ENCODE data around the gene YLPM1.

The YLPM1 gene

DNA sequence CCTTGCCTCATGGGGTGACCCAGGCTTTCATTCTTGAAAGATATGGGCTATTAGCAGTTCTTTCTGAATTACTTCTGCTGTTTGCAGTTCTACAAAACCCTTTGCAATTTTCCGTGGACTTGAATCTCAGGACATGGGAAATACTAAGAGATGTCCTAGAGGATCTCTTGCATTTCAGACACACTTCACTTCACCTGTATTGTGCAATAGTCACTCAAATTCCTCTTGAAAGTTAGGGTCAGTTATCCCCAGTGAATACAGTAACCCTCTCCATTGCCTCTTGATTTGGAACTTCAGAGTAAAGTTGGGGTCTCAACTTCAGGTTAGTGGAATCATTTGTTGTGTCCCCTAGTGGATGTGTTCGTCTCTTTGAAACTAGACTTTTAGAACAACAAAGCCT is 31.8 kb downstream of the YLPM1 start:
- no peak overlapping the region for H3K9ac ChIP-seq (ENCODE audit: low read depth, low read length)
- no peaks in the 10 kb centered on the region for H3K27me3 ChIP-seq (ENCODE audit: control insufficient read depth, insufficient read depth, low read length)
- H3K9me3 ChIP-seq (replicated peaks; ENCODE audit: low read length) = no peaks in the 10 kb centered on the region
- H3K36me3 ChIP-seq (ENCODE audit: insufficient read depth, low read length) = peaks cover 31% of the 10 kb centered on the region
- H3K4me3 ChIP-seq (ENCODE audit: low read length) = no peak overlapping the region
- peaks cover 15% of the 10 kb centered on the region for H3K4me1 ChIP-seq (ENCODE audit: control insufficient read depth, insufficient read depth, low read length)
- no peak overlapping the region for H3K4me2 ChIP-seq (ENCODE audit: low read length)

DNA sequence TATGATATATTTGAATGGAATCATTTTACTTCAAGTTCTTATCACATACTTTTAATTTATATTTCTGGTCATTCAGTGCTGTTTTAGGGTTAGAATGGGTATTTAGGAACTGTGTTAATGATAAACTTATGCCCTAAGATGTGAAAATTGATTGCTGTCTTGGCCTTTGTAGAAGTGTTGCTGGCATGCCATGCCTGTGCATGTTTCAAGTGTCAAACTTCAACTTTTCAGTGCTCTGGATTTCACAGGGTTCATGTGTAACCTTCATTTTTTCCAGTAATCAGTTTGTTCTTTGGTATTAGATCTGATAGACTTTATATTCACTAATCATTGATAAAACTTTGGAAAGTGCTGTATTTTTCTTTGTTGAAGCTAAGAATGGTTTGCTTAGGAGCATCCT is 36.6 kb downstream of the YLPM1 start:
- no peak overlapping the region for H3K4me2 ChIP-seq (ENCODE audit: low read length)
- peaks cover 41% of the 10 kb centered on the region for H3K36me3 ChIP-seq (ENCODE audit: insufficient read depth, low read length)
- no peak overlapping the region for H3K9ac ChIP-seq (ENCODE audit: low read depth, low read length)
- no peaks in the 10 kb centered on the region for H3K27me3 ChIP-seq (ENCODE audit: control insufficient read depth, insufficient read depth, low read length)
- H3K4me3 ChIP-seq (ENCODE audit: low read length) = no peak overlapping the region
- no peaks in the 10 kb centered on the region for H3K9me3 ChIP-seq (replicated peaks; ENCODE audit: low read length)
- H3K4me1 ChIP-seq (ENCODE audit: control insufficient read depth, insufficient read depth, low read length) = no peaks in the 10 kb centered on the region

DNA sequence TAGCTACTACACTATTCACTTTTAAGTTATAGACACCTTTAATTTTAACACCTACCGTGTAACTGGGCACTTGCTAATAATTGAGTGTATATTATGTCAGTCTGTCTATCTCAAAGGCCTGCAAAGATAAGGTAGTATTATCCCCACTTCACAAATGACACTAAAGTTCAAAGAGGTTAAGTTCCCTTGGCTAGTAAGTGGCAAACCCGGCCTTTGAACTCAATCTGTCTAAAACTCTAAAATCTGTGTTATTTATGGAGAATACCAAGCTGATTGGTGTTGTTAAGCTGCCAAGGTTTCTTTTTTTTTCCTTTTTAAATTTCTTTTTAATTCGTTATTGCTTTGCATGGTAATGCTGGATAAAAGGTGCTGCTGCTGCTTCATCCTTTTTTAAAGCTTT is 37.7 kb downstream of the YLPM1 start:
- Histone ChIP-seq H3K27me3 (ENCODE audit: control insufficient read depth, insufficient read depth, low read length) (no peaks in the 10 kb centered on the region), H3K4me3 (ENCODE audit: low read length) (no peak overlapping the region), H3K36me3 (ENCODE audit: insufficient read depth, low read length) (peaks cover 37% of the 10 kb centered on the region), H3K4me1 (ENCODE audit: control insufficient read depth, insufficient read depth, low read length) (no peaks in the 10 kb centered on the region), H3K9me3 (replicated peaks; ENCODE audit: low read length) (no peaks in the 10 kb centered on the region), H3K4me2 (ENCODE audit: low read length) (no peak overlapping the region), H3K9ac (ENCODE audit: low read depth, low read length) (no peak overlapping the region)

DNA sequence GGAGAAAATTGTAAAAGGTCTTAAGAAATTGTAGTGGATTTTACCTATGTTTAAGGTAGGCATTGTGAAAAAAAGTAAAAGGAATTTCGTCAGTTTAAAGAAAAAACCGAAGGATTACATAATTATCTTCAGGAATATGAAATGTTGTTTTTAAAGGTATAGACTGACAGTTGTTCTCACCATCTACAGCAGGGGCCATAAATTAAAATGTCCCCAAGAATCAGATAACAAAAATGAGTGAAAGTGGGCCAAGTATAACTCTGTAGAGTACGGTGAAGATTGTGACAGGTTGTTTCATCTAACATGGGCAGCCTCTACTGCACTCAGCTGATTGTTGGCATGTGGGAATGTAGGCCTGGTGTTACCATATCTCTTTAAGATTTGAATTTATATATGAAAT is 38.3 kb downstream of the YLPM1 start:
- Histone ChIP-seq H3K27me3 (ENCODE audit: control insufficient read depth, insufficient read depth, low read length) (no peaks in the 10 kb centered on the region), H3K4me3 (ENCODE audit: low read length) (no peak overlapping the region), H3K9me3 (replicated peaks; ENCODE audit: low read length) (no peaks in the 10 kb centered on the region), H3K4me1 (ENCODE audit: control insufficient read depth, insufficient read depth, low read length) (no peaks in the 10 kb centered on the region), H3K36me3 (ENCODE audit: insufficient read depth, low read length) (peaks cover 37% of the 10 kb centered on the region), H3K4me2 (ENCODE audit: low read length) (no peak overlapping the region), H3K9ac (ENCODE audit: low read depth, low read length) (no peak overlapping the region)

DNA sequence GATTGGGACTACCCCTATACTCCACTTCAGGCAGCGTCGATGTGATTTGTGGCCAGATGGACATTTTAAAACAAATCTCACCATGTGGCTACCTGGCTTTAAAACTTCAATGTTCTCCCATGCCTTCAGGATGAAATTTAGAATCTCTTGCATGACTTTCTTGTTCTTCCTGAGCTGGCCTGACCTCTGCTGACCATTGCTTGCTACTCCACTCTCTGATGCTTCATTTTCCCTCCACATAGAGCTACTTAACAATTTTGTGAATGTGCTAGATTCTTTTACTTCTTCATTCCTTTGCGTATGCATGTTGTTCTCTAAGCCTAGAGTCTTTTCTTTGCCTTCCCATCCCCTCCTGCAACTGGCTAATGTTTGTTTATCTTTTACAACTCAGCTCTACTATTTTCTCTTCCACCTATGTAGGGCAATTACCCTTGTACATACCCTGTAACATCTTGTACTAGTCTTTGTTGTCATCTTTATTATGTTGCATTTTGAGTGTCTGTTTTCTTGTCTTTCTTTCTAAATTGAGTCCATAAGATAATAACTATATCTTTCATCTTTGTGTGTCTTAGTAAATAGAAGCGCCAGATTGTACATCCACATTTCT is 41.2 kb downstream of the YLPM1 start:
- H3K27me3 ChIP-seq (ENCODE audit: control insufficient read depth, insufficient read depth, low read length) = no peaks in the 10 kb centered on the region
- H3K4me3 ChIP-seq (ENCODE audit: low read length) = no peak overlapping the region
- H3K9ac ChIP-seq (ENCODE audit: low read depth, low read length) = no peak overlapping the region

DNA sequence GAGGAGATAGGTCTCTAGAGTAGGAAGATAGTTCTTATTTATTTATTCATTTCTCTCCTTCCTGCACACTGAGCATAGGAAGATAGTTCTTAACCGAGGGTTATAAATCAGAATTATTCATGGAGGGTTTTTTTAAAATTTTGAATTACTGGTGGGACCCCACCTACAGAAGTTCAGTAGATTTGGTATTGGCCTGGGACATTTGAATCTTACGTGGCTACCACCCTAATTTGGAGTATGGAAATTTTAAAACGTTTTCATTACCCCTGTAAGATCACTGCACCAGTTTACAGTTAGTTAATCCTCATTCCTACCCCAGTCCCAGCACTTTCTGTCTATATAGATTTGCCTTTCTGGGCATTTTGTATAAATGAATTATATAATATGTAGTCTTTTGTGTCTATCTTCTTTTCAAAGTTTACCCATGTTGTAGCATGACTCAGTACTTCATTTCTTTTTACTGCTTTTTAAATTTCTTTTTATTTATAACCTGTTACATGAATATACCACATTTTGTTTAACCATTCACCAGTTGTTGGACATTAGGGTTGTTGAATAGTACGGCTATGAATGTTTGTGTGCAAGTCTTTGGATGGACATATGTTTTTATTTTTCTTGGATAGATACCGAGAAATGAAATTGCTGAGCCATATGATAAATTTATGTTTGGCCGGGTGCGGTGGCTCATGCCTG is 44.9 kb downstream of the YLPM1 start:
- H3K27me3 ChIP-seq (ENCODE audit: control insufficient read depth, insufficient read depth, low read length) = no peaks in the 10 kb centered on the region
- H3K4me3 ChIP-seq (ENCODE audit: low read length) = no peak overlapping the region
- no peak overlapping the region for H3K4me2 ChIP-seq (ENCODE audit: low read length)
- peaks cover 55% of the 10 kb centered on the region for H3K36me3 ChIP-seq (ENCODE audit: insufficient read depth, low read length)
- H3K9ac ChIP-seq (ENCODE audit: low read depth, low read length) = no peak overlapping the region
- no peaks in the 10 kb centered on the region for H3K9me3 ChIP-seq (replicated peaks; ENCODE audit: low read length)
- no peaks in the 10 kb centered on the region for H3K4me1 ChIP-seq (ENCODE audit: control insufficient read depth, insufficient read depth, low read length)

More for the DNA sequence above, 41.2 kb downstream of the YLPM1 start:
- Histone ChIP-seq H3K4me2 (ENCODE audit: low read length) (no peak overlapping the region), H3K4me1 (ENCODE audit: control insufficient read depth, insufficient read depth, low read length) (no peaks in the 10 kb centered on the region), H3K36me3 (ENCODE audit: insufficient read depth, low read length) (peaks cover 34% of the 10 kb centered on the region), H3K9me3 (replicated peaks; ENCODE audit: low read length) (no peaks in the 10 kb centered on the region)

DNA sequence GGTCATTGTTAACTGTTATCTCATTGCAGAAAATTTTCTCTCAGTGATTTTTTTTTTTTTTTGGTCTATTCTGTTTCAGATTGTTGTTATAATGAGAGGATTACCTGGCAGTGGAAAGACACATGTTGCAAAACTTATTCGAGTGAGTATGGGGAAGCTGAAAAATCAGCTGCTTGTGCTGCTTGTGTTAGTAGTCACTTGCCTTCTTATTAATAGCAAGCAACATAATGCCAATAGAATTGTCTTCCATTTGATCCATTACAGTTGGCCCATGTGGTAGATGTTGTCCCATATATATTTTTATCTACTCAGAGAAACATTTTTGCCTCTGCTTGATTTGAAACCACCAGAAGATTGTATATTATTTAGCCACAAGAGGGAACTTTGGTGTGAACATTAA is 53.0 kb downstream of the YLPM1 start:
- Histone ChIP-seq H3K27me3 (ENCODE audit: control insufficient read depth, insufficient read depth, low read length) (no peaks in the 10 kb centered on the region), H3K36me3 (ENCODE audit: insufficient read depth, low read length) (peaks cover 72% of the 10 kb centered on the region), H3K4me1 (ENCODE audit: control insufficient read depth, insufficient read depth, low read length) (no peaks in the 10 kb centered on the region), H3K4me3 (ENCODE audit: low read length) (no peak overlapping the region), H3K9ac (ENCODE audit: low read depth, low read length) (no peak overlapping the region), H3K9me3 (replicated peaks; ENCODE audit: low read length) (no peaks in the 10 kb centered on the region), H3K4me2 (ENCODE audit: low read length) (no peak overlapping the region)

DNA sequence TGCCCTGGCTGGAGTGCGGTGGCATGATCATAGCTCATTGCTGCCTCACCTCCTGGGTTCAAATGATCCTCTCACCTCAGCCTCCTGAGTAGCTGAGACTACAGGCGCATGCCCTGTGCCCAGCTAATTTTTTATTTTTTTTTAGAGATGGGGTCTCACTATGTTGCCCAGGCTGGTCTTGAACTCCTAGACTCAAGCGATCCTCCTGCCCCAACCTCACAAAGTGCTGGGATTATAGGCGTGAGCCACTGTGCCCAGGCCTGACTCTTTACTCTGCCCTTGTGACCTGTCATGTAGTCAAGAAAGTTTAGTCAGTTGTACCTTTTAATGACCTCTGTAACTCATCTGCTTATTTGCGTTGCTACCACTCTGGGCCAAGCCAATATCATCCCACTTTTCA is 57.2 kb downstream of the YLPM1 start:
- H3K27me3 ChIP-seq (ENCODE audit: control insufficient read depth, insufficient read depth, low read length) = no peaks in the 10 kb centered on the region
- no peak overlapping the region for H3K4me2 ChIP-seq (ENCODE audit: low read length)
- no peak overlapping the region for H3K9ac ChIP-seq (ENCODE audit: low read depth, low read length)
- H3K4me3 ChIP-seq (ENCODE audit: low read length) = no peak overlapping the region
- H3K4me1 ChIP-seq (ENCODE audit: control insufficient read depth, insufficient read depth, low read length) = peaks cover 7% of the 10 kb centered on the region
- no peaks in the 10 kb centered on the region for H3K9me3 ChIP-seq (replicated peaks; ENCODE audit: low read length)
- H3K36me3 ChIP-seq (ENCODE audit: insufficient read depth, low read length) = peaks cover 58% of the 10 kb centered on the region

DNA sequence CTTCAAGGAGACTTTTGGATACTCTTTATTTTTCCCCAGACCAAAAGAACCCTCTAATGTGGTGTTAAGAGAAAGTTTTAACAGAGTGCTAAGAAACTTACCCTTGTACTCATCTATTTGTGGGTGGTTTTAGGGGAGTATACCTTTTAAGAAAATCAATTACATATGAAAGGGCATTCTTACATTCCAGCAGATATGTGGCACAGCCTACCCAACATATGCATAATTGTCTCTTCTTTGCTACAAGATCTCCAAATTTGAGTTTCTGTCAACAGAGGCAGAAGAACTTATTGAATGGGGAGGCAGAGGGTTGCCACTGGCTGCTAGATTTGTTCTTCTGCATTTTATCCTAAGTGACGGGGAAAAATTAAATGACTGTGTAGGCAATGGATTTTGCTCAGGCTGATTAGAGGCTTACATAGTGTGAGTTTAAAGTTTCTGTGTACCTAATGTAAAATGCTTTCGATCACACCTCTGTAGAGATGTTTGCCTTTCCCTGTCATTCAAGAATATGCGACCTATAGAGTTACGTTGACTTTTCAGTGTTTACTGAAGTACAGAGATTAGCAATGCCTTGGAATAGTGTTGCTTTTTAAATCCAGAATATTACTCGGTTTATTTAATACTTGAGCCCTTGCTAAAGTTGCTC is 58.3 kb downstream of the YLPM1 start:
- Histone ChIP-seq H3K9ac (ENCODE audit: low read depth, low read length) (no peak overlapping the region), H3K4me2 (ENCODE audit: low read length) (no peak overlapping the region), H3K4me3 (ENCODE audit: low read length) (no peak overlapping the region), H3K9me3 (replicated peaks; ENCODE audit: low read length) (no peaks in the 10 kb centered on the region), H3K27me3 (ENCODE audit: control insufficient read depth, insufficient read depth, low read length) (no peaks in the 10 kb centered on the region), H3K4me1 (ENCODE audit: control insufficient read depth, insufficient read depth, low read length) (peaks cover 8% of the 10 kb centered on the region), H3K36me3 (ENCODE audit: insufficient read depth, low read length) (peaks cover 58% of the 10 kb centered on the region)

DNA sequence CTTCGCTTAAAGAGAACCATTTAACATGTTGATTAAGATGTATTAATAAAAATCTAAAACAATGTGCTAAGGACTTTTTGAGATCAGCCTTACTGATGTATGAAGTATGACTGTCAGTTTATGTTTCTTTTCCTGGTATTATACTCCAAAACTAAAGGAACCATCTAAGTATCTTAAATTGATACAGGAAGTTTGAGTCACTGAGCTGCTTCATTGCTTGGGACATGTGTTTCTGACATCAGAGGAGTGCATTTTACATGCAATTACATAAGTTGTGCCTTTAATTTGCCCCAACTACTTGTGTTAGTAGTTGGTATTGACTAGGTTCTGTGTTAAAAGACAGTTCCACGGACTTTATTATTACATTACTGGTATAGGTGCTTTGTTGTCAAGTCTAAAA is 61.9 kb downstream of the YLPM1 start:
- H3K27me3 ChIP-seq (ENCODE audit: control insufficient read depth, insufficient read depth, low read length) = no peaks in the 10 kb centered on the region
- peaks cover 8% of the 10 kb centered on the region for H3K4me1 ChIP-seq (ENCODE audit: control insufficient read depth, insufficient read depth, low read length)
- H3K4me3 ChIP-seq (ENCODE audit: low read length) = no peak overlapping the region
- H3K4me2 ChIP-seq (ENCODE audit: low read length) = no peak overlapping the region
- no peaks in the 10 kb centered on the region for H3K9me3 ChIP-seq (replicated peaks; ENCODE audit: low read length)
- H3K9ac ChIP-seq (ENCODE audit: low read depth, low read length) = no peak overlapping the region
- peaks cover 53% of the 10 kb centered on the region for H3K36me3 ChIP-seq (ENCODE audit: insufficient read depth, low read length)

DNA sequence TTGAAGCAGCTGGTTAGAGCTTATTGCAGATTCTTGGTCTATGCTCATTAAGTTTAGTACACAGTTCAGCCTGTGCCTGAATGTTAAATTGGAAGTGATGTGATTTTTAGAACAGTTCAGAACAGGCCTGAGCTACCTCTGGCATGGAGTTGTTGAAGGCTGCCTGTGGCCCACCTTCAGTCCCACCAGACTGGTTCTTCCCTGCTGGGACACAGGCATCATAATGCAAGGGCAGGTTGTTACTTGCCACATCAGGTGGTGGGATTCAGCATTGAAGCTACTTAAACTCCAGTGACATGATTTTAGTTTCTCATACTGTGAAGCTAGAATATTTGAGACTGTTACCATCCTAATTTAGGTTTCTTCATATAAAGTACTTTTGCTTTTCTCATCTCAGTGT is 63.5 kb downstream of the YLPM1 start:
- Histone ChIP-seq H3K36me3 (ENCODE audit: insufficient read depth, low read length) (peaks cover 56% of the 10 kb centered on the region), H3K27me3 (ENCODE audit: control insufficient read depth, insufficient read depth, low read length) (no peaks in the 10 kb centered on the region), H3K4me3 (ENCODE audit: low read length) (no peak overlapping the region), H3K4me2 (ENCODE audit: low read length) (no peak overlapping the region), H3K9me3 (replicated peaks; ENCODE audit: low read length) (no peaks in the 10 kb centered on the region), H3K9ac (ENCODE audit: low read depth, low read length) (no peak overlapping the region), H3K4me1 (ENCODE audit: control insufficient read depth, insufficient read depth, low read length) (peaks cover 8% of the 10 kb centered on the region)

DNA sequence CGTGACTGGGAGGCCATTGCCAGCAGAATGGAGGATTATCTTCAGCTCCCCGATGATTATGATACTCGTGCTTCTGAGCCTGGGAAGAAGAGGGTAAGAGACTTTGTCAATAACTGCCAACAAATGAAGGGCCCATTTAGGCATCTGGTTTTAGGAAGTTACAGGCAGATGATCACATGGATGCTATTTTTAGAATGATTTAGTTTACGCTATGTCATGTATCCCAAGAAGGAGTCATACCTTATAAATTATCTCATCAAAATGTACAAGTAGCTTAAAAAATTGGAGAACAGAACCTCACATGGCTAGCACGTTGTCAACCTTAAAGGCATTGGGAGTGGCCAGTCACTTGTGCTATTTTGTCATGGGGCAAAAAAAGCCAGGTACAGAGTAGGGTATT is 66.1 kb downstream of the YLPM1 start:
- Histone ChIP-seq H3K9me3 (replicated peaks; ENCODE audit: low read length) (no peaks in the 10 kb centered on the region), H3K27me3 (ENCODE audit: control insufficient read depth, insufficient read depth, low read length) (no peaks in the 10 kb centered on the region), H3K4me3 (ENCODE audit: low read length) (no peak overlapping the region), H3K4me1 (ENCODE audit: control insufficient read depth, insufficient read depth, low read length) (peaks cover 8% of the 10 kb centered on the region), H3K9ac (ENCODE audit: low read depth, low read length) (no peak overlapping the region), H3K36me3 (ENCODE audit: insufficient read depth, low read length) (peaks cover 45% of the 10 kb centered on the region), H3K4me2 (ENCODE audit: low read length) (no peak overlapping the region)
